ENCODE data around the gene TAF1D.
"Not testable (repeated sequence)": the region's sequence is repeated elsewhere in the genome, so short reads cannot be mapped to it uniquely, and the experiment has no call there.

TAF1D gene

DNA sequence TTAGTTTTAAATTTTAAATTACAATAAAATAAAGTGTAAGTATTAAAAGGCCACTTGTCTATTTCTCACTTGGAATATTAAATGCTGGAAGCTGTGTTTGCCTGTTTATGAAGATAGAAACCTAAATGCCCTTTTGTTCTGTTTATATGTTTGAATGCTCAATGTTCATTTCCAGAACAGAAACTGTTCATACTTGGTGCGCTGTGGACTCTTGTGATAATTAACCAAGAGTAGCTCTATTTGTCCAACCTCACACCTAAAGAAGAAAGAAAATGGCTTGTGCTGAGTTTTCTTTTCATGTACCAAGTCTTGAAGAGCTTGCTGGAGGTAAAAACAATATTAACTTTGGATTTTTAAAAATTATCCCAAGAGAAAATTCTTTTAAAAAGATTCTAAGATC lies 5.8 kb upstream of the TAF1D start:
- DNase-seq (ENCODE audit: low read depth), result no peak
- no peak for TF ChIP-seq CTCF (IDR thresholded peaks at IDR 0.05; ENCODE audit: insufficient read depth, low read depth, low read length, missing control alignments)
- H3K4me3 ChIP-seq (ENCODE audit: low read depth, low read length), result no peak overlapping the region

DNA sequence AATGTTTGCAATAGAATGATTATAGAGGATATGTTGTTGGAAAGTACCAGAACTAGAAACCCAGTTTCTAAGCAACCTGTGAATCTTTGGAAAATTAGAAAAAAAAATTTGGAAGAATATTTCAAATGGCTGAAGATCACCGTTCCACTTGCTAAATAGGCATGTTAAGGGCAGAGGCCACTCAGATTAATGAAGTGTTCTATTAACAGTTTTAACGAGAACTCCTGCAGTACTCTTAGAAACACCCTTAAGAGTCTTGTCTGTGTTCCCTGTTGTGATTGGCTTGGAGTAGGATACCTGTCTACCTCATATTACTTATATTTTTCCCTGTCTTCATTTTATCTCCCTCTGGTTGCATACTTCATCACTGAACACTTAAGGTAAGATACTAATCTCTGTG lies 4.8 kb upstream of the TAF1D start:
- H3K4me3 ChIP-seq (ENCODE audit: low read depth, low read length), result no peak overlapping the region
- TF ChIP-seq CTCF (IDR thresholded peaks at IDR 0.05; ENCODE audit: insufficient read depth, low read depth, low read length, missing control alignments), result no peak
- no peak for DNase-seq (ENCODE audit: low read depth)

DNA sequence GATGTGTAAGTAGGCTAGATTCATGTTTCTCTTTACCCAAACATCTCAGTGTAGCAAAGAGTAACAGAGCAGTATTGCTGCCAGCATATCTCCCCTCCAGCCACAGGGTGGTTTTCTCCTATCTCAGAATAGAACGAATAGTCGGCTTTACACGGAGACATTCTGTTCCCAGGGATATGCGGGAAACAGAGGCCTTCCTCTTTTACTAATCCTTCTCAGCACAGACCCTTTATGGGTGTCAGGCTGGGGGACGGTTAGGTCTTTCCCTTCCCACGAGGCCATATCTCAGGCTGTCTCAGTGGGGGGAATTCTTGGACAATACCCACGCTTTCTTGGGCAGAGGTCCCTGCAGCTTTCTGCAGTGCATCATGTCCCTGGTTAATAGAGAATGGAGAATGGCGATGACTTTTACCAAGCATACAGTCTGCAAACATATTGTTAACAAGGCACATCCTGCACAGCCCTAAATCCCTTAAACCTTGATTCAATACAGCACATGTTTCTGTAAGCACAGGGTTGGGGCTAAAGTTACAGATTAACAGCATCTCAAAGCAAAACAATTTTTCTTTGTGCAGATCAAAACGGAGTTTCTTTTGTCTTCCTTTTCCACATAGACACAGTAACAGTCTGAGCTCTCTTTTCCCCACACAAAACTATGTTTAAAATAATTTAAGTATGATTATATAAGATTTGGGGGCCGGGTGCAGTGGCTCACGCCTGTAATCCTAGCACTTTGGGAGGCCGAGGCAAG lies 3.9 kb upstream of the TAF1D start:
- H3K4me3 ChIP-seq (ENCODE audit: low read depth, low read length); DNase-seq (ENCODE audit: low read depth): not testable (repeated sequence)

DNA sequence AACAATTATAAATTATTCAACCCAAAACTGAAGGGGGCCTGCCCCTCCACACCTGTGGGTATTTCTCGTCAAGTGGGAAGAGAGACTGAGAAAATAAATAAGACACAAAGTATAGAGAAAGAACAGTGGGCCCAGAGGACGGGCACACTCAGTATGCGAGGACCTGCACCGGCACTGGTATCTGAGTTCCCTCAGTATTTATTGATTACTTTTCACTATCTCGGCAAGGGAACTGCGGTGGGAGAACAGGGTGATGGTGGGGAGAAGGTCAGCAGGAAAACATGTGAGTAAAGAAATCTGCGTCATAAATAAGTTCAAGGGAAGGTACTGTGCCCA lies 3.3 kb upstream of the TAF1D start:
- DNase-seq (ENCODE audit: low read depth), result no peak
- H3K4me3 ChIP-seq (ENCODE audit: low read depth, low read length), result no peak overlapping the region
- no peak for TF ChIP-seq CTCF (IDR thresholded peaks at IDR 0.05; ENCODE audit: insufficient read depth, low read depth, low read length, missing control alignments)

DNA sequence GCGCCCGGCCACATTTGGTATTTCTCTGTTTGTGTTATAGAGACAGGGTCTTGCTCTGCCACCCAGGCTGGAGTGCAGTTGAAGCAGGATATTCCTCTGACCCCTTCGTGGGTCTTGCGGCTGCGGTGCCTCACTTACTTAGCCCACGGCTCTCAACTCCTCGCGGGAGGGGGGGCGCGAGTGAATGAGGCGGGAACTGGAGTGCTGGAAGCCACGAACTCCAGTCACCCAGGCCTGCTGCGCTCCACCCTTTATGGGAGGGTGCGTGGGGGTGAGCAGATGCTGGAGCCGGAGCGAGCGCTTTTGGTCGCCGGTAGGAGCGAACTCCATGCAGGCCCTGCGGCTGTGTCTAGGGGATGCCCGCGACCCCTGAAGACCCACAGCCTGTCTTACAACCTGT lies 2.0 kb upstream of the TAF1D start:
- TF ChIP-seq CTCF (IDR thresholded peaks at IDR 0.05; ENCODE audit: insufficient read depth, low read depth, low read length, missing control alignments), result no peak
- DNase-seq (ENCODE audit: low read depth), result no peak
- H3K4me3 ChIP-seq (ENCODE audit: low read depth, low read length), result no peak overlapping the region

DNA sequence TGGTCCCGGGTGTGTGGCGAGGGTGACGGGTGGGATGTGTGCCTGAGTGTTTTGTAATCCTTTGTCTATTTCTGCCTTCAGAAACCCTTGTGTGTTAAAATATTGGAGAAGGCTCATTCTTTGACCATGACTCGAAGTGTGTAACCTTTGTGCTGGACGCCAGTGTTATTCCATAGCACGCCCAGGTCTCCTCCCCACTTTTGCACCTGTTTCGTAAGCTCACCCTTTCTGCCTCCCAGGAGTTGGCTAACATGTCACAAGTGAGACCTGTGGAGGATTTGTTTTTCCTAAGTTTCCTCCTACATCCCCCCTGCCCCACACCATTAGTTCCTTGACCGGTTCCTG lies 559 bp upstream of the TAF1D start:
- peak overlapping the region; percentile 91 for H3K4me3 ChIP-seq (ENCODE audit: low read depth, low read length)
- no peak for DNase-seq (ENCODE audit: low read depth)
- no peak for TF ChIP-seq CTCF (IDR thresholded peaks at IDR 0.05; ENCODE audit: insufficient read depth, low read depth, low read length, missing control alignments)

GRCh38 chr11:93740730-93741093 lies 583 bp downstream of the TAF1D start:
- peak overlapping the region; percentile 91 for H3K4me3 ChIP-seq (ENCODE audit: low read depth, low read length)
- TF ChIP-seq CTCF (IDR thresholded peaks at IDR 0.05; ENCODE audit: insufficient read depth, low read depth, low read length, missing control alignments), result no peak
- peak; percentile 85 for DNase-seq (ENCODE audit: low read depth)

Measured in GM12865 (cell line).